HG03095 (cell line): ENCODE results near the gene NUTM2G.
"Not testable (repeated sequence)": the region's sequence is repeated elsewhere in the genome, so short reads cannot be mapped to it uniquely, and the experiment has no call there.

ENCODE experiments used
- ATAC-seq: cut with Tn5 transposase; IDR thresholded peaks from one replicate; pipeline ENCODE4 v1.9.1; 2021; ENCODE audit warnings: moderate library complexity; ENCODE audit not compliant: unreplicated experiment

The NUTM2G gene

DNA sequence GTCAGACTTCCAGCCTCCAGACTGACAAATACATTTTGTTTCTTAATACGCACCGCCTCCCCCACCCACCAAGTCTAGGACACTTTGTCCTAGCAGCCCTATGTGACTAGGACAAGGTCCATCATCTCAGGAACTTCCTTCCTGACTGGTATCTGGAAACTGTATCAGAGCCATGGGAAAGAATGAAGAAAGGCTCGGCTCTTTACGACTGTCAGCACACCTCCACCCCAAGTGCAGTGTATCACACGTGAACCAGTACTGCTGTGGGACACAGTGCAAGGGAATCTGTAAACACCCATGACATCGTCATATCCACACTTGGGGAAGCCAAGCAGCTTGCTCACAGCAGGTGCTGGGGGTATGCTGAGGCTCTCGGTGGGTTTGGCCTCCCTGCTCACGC lies 13.0 kb downstream of the NUTM2G start:
- not testable (repeated sequence) for ATAC-seq

DNA sequence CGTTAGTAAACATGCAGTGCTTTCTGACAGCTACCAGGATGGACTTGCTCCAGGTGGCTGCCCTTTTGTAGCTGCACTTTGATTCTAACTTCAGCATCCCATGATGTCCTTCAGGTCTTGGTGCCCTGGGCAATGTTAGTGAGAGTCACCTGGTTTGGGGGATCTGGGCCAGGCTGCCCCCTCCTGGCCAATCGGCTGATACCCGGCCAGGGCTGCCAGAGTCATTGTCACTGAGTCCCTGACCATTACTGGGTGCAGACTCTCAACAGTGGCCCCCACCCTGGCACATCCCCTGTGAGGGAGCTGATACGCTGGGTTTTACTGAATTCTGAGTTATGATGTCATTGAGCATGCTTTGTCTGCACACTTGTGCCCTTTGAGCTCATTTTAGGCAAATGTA lies 13.5 kb downstream of the NUTM2G start:
- not testable (repeated sequence) for ATAC-seq

DNA sequence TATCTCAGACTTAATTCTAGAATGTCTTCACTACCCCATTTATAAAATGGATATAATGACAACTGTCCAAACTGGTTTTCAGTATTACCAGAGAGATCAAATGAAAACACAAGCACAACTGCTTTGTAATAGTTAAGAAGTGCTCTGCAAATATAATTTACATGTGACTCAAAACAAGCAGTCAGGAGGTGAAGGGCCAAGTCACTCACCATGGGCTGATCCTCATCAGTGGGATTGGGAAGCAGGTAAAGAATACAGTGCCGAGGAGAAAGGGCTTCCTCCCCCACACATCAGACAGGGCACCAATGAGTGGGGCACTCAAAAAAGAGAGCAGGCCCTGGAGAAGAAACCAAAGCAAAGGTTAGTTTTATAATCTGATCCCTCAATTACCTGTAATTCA lies 20.7 kb downstream of the NUTM2G start:
- not testable (repeated sequence) for ATAC-seq

DNA sequence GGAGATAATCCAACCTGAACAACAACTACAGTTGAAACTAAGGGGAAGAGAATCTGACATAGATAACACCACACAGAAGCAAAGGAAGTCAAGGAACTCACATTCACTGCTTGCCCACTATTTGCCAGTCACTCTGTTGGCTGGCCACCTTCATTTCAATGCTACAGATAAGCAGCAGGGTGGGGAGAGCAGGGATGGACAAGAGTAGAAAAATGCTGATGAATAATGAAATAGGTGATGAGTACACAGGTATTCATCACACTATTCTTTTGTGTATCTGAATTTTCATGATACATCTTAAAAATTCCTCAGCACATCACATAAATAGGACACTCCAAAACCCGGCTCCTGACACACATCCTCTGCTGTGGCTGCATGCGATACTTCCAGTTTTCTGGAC lies 21.9 kb downstream of the NUTM2G start:
- ATAC-seq = not testable (repeated sequence)

DNA sequence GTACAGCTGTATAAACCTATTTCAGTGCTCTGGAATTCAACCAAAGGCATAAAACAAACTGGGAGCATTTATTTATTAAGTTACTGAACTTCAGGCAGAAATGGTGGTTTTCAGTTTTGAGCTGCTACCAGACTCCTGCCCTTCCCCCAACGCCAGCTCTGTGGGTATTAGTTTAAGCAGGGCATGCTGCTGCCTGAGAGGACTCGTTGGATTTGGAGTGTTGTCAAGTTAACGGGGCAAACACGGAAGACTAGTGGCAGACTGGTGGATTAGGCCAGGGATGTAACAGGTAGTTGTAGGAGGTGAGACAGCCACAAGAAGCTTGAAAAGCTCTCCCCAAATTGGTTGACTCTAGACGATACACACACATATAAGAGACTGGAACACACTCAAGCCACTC lies 38.9 kb downstream of the NUTM2G start:
- not testable (repeated sequence) for ATAC-seq

DNA sequence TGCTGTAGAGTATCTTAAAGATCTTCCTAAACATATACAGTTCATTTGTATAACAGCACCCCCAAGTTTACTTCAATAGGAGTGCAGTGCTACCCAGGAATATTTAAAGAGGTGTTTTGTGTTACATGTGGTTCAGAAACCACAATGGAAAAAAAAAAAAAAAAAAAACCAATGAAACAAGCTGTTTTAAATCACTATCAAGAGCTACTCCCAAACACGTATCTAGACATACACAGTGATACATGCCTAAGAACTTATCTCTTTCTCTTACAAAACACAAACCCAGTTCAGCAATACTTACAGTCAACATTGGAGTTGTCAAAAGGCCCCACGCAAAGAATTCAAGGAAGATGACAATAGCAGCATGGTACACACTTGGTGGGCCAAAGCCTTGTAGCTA lies 43.9 kb downstream of the NUTM2G start:
- not testable (repeated sequence) for ATAC-seq

DNA sequence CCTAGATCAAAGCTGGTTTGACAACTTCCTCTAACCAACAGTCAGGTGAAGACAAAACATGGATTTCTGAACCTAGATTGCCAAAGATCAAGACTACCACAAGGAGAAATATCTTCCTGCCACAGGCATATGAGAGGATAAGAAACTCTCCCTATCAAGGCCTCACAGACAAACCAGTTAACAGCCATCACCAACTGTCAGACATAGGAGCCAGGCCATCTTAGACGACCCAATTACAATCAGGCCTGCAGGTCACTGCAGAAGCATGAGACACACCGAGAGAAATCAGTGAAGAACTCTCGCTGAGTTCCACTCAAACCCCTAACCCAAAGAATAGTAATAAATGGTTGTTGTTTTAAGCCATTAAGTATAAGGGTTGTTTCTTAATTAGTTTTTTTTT lies 45.4 kb downstream of the NUTM2G start:
- ATAC-seq = not testable (repeated sequence)

DNA sequence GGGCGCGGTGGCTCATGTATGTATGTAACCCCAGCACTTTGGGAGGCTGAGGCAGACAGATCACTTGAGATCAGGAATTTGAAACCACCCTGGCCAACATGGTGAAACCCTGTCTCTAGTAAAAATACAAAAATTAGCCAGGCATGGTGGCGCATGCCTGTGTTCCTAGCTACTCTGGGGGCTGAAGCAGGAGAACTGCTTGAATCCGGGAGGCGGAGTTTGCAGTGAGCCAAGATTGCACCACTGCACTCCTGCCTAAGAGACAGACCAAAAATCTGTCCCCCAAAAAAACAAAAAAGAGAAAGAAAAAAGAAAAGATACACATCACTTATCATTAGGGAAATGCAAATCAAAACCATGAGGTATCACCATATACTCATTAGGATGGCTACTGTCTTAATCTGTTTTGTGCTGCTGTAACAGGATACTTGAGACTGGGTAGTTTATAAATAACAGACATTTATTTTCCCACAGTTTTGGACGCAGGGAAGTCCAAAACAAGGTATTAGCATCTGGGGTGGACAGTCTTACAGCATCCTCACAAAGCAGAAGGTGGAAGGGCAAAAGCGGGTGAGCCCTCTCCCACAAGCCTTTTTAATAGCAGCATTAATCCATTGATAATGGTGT lies 55.0 kb downstream of the NUTM2G start:
- ATAC-seq = not testable (repeated sequence)

DNA sequence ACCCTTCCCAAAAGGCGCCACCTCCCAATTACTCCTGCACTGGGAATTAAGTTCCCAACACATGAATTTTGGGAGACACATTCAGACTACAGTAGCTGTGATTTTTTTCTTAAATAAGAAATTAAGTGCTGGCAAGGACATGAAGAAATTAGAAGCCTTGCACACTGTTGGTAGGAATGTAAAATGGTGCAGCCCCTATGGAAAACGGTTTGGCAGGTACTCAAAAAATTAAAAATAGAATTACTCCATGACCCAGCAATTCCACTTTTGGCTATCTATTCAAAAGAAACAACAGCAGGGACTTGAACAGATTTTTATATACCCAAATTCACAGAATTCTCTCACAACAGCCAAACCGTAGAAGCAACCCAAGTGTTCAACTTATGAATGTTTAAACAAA lies 55.5 kb downstream of the NUTM2G start:
- not testable (repeated sequence) for ATAC-seq

DNA sequence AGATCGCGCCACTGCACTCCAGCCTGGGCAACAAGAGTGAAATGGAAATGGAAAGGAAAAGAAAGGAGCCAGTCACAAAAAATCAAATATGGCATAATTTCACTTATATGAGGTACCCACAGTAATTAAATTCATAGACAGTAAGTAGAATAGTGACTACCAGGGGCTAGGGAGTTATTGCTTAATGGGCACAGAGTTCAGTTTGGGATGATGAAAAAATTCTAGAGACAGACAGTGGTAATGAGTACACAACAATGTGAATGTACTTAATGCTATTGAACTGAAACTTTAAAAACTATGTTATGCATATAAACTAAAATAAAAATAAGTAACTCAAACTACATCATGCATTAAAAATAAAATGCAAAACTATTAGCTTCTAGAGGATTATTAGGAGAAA lies 56.2 kb downstream of the NUTM2G start:
- not testable (repeated sequence) for ATAC-seq
